Progenitor cell of endocrine pancreas (in vitro differentiated cells): ENCODE results near the gene HSPA2. TPM values are rescaled to one million over a fixed set of nuclear protein-coding genes. Genes with fewer than 3 reads are reported as not detected.

Experiments used
- DNase-seq: peaks from one replicate; pipeline ENCODE4 v3.0.0; 2021; ENCODE audit warnings: low spot score; ENCODE audit not compliant: unreplicated experiment
- H3K27ac Mint-ChIP-seq: 2 replicates; pipeline ENCODE4 v1.8.0; 2021; ENCODE audit warnings: mild to moderate bottlenecking, moderate library complexity, mixed read lengths
- H3K27me3 Mint-ChIP-seq: 2 replicates; pipeline ENCODE4 v1.8.0; 2021; ENCODE audit warnings: mixed read lengths
- H3K36me3 Mint-ChIP-seq: 2 replicates; pipeline ENCODE4 v1.8.0; 2022; ENCODE audit warnings: mixed read lengths; ENCODE audit not compliant: insufficient read depth
- H3K4me1 Mint-ChIP-seq: 2 replicates; pipeline ENCODE4 v1.8.0; 2021; ENCODE audit warnings: low read depth, mixed read lengths
- H3K4me3 Mint-ChIP-seq: 2 replicates; pipeline ENCODE4 v1.8.0; 2021; ENCODE audit warnings: low read depth, mild to moderate bottlenecking, moderate library complexity, mixed read lengths
- H3K9me3 Mint-ChIP-seq: 2 replicates; pipeline ENCODE4 v1.8.0; 2021; ENCODE audit warnings: low read depth, mixed read lengths
- CTCF ChIP-seq: fragments of 200-600 bp; sonication (generic); IDR thresholded peaks from one replicate; pipeline ENCODE4 v1.5.0; 2021; ENCODE audit warnings: antibody characterized with exemption, mild to moderate bottlenecking; ENCODE audit not compliant: unreplicated experiment
- total RNA-seq: library from RNA; stranded (reverse); gene quantifications from 2 replicates; pipeline ENCODE4 v1.2.1, GENCODE V29; 2021

The HSPA2 gene
- total RNA-seq, 1 donor from 2014 or later = 2.9 TPM

GRCh38 chr14:64581363-64581762 is 40.8 kb downstream of the HSPA2 start:
- no peak overlapping the region for H3K4me3 Mint-ChIP-seq
- H3K36me3 Mint-ChIP-seq = no peaks in the 10 kb centered on the region
- H3K9me3 Mint-ChIP-seq = no peaks in the 10 kb centered on the region
- peaks cover 14% of the 10 kb centered on the region for H3K4me1 Mint-ChIP-seq
- TF ChIP-seq CTCF = no peak
- no peak overlapping the region for H3K27ac Mint-ChIP-seq
- no peaks in the 10 kb centered on the region for H3K27me3 Mint-ChIP-seq
- no peak for DNase-seq

GRCh38 chr14:64581817-64582216 is 41.3 kb downstream of the HSPA2 start:
- no peaks in the 10 kb centered on the region for H3K36me3 Mint-ChIP-seq
- no peak for TF ChIP-seq CTCF

GRCh38 chr14:64584190-64584589 is 43.6 kb downstream of the HSPA2 start:
- no peaks in the 10 kb centered on the region for H3K36me3 Mint-ChIP-seq
- no peak overlapping the region for H3K4me3 Mint-ChIP-seq
- no peaks in the 10 kb centered on the region for H3K9me3 Mint-ChIP-seq
- no peaks in the 10 kb centered on the region for H3K27me3 Mint-ChIP-seq
- no peak for TF ChIP-seq CTCF
- DNase-seq = no peak
- no peak overlapping the region for H3K27ac Mint-ChIP-seq
- H3K4me1 Mint-ChIP-seq = peaks cover 16% of the 10 kb centered on the region

More at GRCh38 chr14:64581817-64582216, 41.3 kb downstream of the HSPA2 start:
- DNase-seq = no peak
- no peaks in the 10 kb centered on the region for H3K27me3 Mint-ChIP-seq
- H3K4me3 Mint-ChIP-seq = no peak overlapping the region
- no peaks in the 10 kb centered on the region for H3K9me3 Mint-ChIP-seq
- H3K4me1 Mint-ChIP-seq = peaks cover 16% of the 10 kb centered on the region
- H3K27ac Mint-ChIP-seq = no peak overlapping the region

- H3K4me1 Mint-ChIP-seq = peaks cover 3% of the 10 kb centered on the region
- no peaks in the 10 kb centered on the region for H3K36me3 Mint-ChIP-seq
- TF ChIP-seq CTCF = no peak
- no peak overlapping the region for H3K4me3 Mint-ChIP-seq
- H3K27me3 Mint-ChIP-seq = no peaks in the 10 kb centered on the region
- no peak for DNase-seq
- no peak overlapping the region for H3K27ac Mint-ChIP-seq
- H3K9me3 Mint-ChIP-seq = no peaks in the 10 kb centered on the region
Measured at GRCh38 chr14:64591809-64592208, 51.3 kb downstream of the HSPA2 start.

Other genes with a start within 250 kb of the HSPA2 start
- 0.29 and 0.51 TPM in 2 replicates for gene ESR2, start 246.4 kb upstream of the HSPA2 start, total RNA-seq
- 70.3 and 71.9 TPM in 2 replicates for gene MTHFD1, start 152.4 kb upstream of the HSPA2 start, total RNA-seq
- gene AKAP5, start 75.2 kb upstream of the HSPA2 start, total RNA-seq = 1.1 and 1.6 TPM in 2 replicates
- gene ZBTB25, start 36.9 kb upstream of the HSPA2 start, total RNA-seq = 11.7 and 11.8 TPM in 2 replicates
- 43.6 and 44.5 TPM in 2 replicates for gene ZBTB1, start 36.0 kb upstream of the HSPA2 start, total RNA-seq
- gene PPP1R36, start 9.2 kb downstream of the HSPA2 start, total RNA-seq = 0.53 and 0.79 TPM in 2 replicates
- 76.0 and 81.0 TPM in 2 replicates for gene PLEKHG3, start 163.7 kb downstream of the HSPA2 start, total RNA-seq